ENCODE data around the gene MORN5.

DNA sequence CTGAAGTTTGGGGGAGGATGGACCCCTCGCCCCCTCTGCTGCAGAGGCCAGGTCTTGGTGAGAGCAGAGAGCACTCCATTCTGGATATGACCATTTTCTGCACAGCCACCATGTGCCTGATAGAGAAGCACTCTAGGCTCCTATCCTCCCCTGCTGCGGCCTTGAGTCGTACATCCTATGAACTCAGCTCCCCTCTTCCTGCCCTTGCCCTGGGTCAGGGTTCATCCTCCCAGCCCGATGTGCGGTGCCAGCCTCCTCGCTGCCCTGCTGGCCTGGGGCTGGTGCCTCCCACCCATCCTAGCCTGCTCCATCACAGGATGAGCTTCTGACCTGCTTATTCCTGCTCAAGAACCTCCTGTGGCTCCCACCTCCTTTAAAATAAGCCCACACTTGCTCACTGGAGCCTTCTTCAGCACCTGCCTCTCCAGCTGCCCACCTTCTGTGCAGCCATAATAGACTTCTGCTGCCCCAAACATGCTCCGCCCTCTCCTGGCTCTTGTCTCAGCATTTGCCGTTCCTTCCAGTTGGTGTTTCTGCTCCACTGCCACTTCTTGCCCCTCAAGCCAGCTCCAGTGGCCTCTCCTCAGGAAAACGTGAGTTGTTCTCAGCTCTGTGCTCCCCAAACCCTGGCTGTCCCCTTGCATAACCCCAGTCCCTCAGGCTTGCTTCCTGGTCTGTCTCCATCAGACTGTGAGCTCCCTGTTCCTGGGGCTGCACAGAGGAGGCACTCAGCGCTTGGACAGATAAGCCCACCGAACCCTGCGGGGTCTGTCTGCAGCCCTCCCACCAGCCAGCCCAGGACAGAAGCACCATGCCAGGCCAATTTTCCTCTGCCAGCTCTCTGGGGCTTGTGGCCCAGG is 44.3 kb upstream of the MORN5 start:
- no peak for TF ChIP-seq TEAD4 (IDR thresholded peaks at IDR 0.05)
- no peak for TF ChIP-seq FOXM1 (IDR thresholded peaks at IDR 0.05; ENCODE audit: borderline replicate concordance, low read depth)
- TF ChIP-seq, protein P1, sequence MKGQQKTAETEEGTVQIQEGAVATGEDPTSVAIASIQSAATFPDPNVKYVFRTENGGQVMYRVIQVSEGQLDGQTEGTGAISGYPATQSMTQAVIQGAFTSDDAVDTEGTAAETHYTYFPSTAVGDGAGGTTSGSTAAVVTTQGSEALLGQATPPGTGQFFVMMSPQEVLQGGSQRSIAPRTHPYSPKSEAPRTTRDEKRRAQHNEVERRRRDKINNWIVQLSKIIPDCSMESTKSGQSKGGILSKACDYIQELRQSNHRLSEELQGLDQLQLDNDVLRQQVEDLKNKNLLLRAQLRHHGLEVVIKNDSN (IDR thresholded peaks at IDR 0.05) = no peak
- TF ChIP-seq EGR1 (IDR thresholded peaks at IDR 0.05) = no peak
- no peak for TF ChIP-seq TCF12 (IDR thresholded peaks at IDR 0.05; ENCODE audit: low read depth)
- TF ChIP-seq, protein P2, sequence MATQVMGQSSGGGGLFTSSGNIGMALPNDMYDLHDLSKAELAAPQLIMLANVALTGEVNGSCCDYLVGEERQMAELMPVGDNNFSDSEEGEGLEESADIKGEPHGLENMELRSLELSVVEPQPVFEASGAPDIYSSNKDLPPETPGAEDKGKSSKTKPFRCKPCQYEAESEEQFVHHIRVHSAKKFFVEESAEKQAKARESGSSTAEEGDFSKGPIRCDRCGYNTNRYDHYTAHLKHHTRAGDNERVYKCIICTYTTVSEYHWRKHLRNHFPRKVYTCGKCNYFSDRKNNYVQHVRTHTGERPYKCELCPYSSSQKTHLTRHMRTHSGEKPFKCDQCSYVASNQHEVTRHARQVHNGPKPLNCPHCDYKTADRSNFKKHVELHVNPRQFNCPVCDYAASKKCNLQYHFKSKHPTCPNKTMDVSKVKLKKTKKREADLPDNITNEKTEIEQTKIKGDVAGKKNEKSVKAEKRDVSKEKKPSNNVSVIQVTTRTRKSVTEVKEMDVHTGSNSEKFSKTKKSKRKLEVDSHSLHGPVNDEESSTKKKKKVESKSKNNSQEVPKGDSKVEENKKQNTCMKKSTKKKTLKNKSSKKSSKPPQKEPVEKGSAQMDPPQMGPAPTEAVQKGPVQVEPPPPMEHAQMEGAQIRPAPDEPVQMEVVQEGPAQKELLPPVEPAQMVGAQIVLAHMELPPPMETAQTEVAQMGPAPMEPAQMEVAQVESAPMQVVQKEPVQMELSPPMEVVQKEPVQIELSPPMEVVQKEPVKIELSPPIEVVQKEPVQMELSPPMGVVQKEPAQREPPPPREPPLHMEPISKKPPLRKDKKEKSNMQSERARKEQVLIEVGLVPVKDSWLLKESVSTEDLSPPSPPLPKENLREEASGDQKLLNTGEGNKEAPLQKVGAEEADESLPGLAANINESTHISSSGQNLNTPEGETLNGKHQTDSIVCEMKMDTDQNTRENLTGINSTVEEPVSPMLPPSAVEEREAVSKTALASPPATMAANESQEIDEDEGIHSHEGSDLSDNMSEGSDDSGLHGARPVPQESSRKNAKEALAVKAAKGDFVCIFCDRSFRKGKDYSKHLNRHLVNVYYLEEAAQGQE (IDR thresholded peaks at IDR 0.05; ENCODE audit: low read depth) = no peak
- TF ChIP-seq CEBPB (IDR thresholded peaks at IDR 0.05) = no peak
- TF ChIP-seq YY1 (IDR thresholded peaks at IDR 0.05; ENCODE audit: low read depth) = no peak
- TF ChIP-seq, protein P3, sequence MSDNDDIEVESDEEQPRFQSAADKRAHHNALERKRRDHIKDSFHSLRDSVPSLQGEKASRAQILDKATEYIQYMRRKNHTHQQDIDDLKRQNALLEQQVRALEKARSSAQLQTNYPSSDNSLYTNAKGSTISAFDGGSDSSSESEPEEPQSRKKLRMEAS (IDR thresholded peaks at IDR 0.05) = no peak
